GM19238 (cell line): ENCODE data around the gene CALHM3.

Experiments
- DNase-seq: peaks from one replicate; pipeline ENCODE4 v3.0.0; 2011; ENCODE audit warnings: low spot score; ENCODE audit not compliant: insufficient read length

CALHM3 gene

DNA sequence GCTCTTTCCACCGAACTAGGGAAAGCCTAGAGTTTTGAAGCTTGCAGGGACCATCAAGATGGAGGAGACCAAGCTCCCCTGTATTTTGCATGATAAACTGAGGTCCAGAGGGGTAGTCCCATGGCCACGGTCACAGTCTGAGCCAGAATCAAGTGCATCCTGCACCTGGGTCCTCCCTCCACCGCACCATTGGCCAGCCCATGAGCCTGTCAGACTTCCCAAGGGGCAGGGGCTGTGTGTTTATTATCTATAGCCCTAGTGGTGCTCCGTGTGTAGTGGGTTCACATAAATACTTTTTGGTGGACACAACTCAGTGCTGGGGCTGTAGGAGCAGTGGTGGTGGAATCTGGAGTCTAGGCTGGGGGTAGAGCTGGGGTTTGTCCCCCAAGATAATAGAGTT is 3.6 kb downstream of the CALHM3 start:
- DNase-seq = no peak

DNA sequence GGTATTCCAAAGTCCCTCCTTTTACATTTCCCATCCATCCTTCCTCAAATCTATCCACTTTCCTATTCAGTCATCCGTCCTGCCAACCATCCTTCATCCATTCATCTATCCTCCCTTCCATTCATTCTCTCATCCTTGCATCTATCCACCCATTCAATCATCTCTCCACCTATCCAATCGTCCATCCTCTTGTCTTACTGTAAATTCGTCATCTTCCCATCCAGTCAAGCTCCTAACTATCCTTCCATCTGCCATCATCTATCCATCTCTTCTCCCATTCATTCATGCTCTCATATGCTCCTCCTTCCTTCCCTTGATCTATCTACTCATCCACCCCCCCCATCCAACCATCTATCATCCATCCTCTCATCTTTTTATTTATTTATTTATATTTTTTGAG is 5.0 kb downstream of the CALHM3 start:
- no peak for DNase-seq

DNA sequence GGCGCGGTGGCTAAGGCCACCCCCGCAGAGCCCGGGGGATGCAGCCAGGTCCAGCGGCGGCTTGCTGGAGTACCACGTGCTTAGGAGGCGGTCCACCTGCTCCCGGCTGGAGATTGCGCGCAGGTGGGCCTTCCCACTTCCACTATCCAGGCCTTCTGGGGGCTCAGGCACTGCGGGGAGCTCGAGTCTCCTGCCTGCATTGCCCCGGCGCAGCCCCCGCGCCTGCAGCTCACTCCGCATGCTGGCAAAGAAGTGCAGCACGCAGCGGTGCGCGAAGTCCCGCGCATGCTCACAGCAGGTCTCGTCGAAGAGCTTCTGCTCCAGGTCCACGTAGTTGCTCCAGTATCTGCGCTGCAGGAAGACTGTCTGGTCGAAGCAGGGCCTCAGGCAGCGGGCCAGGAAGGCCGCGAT is 5.8 kb downstream of the CALHM3 start:
- no peak for DNase-seq

DNA sequence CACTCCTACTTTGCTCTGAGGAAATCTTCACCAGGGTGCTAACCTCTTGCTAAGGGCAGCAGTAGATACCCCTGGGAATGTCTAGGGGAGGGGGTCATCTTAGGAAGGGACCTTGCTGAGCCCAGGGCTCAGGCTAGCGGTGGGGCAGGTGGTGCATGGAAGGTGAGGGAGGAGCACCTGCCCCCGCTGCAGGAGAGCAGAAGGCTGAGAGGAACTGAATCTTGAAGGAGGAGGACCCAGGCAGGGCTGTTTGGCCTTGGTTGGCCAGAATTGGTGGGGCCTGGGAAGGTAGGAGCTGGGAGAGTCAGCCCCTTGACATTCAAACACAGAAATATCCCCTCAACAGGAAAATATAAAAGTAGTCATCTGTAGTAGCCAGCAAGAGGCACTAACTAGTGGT is 7.0 kb downstream of the CALHM3 start:
- DNase-seq = peak; percentile 50

DNA sequence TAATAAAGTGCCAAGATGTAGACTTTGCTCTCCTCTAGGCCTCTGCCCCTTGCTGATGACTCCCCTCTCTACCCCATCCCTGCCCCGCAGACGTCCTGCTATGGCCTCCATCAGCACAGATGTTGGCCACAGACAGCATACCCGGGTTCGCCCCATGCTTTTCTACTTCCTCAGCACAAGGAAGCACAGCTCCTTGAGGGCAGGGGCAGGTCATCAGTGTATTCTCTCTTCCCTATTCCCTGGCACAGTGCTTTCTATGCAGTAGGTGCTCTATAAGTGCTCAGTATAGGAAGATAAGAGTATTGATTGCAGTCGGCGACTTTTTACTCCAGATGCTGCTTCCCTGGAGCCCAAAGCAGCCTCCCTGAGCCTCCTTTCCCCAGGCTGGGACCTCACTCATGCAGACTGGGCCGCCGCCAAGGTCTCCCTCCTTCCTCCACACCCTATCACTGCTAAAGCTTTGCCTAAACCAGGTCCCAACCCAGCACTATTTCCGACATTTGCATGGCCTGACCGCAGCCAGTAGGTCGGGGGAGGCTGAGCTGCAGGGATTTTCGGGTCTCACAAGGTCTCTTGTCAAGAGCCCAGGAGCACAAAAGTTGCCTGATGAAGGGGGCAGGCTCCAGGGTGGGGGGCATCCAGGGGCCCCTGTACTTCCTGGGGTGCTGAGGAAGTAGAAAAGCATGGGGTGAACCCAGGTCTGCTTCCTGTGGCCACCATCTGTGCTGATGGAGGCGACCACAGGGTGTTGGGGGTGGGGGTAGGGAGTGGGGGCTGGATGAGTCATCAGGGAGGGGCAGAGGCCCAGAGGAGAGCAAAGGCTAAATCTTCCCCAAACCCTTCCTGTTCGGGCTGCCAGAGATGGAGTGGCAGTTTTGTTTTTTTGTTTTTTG is 8.0 kb downstream of the CALHM3 start:
- DNase-seq = peak; percentile 87

DNA sequence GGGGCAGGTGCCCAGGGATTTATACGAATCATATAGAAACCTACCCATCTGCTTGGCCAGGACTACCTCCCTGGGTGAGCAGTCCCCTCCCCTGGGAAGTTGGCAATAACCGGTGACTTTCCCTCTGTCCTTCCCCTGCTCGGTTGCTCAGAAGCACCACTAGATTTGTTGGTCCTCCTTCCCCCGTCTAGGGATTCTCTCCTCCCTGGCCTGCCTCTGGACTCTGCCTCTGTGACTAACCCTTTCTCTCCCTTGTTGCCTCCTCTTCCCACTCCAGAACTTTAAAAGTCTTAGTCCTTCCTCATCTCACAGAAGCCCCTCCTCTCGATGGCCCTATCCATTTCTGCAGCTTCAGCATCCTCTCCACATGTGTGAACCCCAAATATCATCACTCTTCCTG is 9.8 kb downstream of the CALHM3 start:
- DNase-seq = no peak

DNA sequence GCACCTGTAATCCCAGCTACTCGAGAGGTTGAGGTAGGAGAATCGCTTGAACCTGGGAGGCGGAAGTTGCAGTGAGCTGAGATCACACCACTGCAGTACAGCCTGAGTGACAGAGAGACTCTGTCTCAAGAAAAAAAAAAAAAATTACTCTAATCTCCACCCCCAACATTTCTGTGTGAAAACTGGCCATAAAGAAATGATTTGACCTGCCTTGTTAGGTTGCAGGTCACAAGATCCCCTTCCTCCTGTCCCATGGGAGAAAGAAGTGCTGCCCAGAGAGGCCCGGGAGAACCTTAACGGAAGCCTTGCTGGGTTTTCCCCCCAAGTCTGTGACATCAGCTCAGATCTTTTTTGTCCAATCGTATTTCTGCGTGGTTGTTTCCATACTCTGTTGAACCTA is 11.6 kb downstream of the CALHM3 start:
- no peak for DNase-seq

DNA sequence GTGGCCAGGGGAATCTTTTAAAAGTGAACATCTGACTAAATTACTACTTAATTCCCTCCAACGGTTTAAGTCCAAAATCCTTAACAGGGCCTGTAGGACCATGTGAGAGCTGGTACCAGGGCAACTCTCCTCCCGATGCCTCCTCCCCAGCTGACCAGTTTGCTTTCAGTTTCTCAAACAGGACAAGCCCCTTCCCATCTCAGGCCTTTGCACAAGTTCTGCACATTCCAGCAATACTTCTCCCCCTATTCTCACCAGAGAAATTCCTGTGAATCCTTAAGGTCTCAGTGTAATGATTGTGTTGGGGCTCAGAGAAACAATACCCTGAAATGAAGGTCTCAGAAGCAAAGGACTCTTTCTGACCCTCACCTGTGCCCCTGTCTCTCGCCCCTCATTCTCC is 12.3 kb downstream of the CALHM3 start:
- DNase-seq = no peak

DNA sequence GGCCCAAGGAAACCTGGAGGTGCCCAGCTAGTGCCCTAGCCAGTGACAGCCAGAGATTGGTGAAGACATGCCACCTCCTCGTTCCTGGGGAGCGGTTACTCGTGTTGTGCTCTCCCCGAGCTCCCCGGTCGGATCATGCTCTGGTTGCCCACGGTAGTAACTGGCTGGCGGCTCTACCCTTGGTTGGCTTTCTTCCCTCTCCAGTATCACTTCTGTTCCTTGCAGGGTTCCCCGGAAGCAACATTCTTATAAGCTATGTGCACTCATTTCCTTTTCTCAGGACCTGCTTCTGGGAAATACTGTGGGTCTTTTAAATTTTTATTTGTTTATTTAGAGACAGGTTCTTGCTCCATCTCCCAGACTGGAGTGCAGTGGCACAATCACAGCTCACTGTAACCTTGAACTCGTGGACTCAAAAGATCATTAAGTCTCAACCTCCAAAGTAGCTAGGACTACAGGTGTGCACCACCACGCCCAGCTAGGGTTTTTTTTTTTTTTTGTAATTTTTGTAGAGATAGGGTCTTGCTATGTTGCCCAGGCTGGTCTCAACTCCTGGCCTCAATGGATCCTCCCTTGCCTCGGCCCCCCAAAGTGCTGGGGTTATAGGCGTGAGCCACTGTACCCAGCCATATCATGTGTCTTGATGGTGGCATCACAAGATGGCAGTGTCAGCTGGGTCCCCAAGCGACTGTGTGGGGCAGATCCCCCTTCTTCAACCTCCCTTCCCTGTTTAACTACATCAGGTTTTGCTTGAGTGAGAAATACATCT is 13.4 kb downstream of the CALHM3 start:
- DNase-seq = no peak

DNA sequence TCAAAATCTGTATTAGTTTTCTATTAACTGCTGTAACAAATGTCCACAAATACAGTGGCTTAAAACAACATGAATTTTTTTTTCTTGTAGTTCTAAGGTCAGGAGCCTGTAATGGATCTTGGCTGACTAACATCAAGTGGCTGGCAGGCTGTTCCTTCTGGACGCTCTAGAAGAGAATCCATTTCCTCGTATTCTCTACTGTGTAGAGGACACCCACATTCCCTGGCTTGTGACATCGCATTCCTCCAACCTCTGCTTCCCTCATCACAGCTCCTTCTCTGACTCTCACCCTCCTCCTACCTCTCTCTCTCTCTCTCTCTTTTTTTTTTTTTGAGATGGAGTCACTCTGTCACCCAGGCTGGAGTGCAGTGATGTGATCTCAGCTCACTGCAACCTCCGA is 15.5 kb downstream of the CALHM3 start:
- DNase-seq = no peak

DNA sequence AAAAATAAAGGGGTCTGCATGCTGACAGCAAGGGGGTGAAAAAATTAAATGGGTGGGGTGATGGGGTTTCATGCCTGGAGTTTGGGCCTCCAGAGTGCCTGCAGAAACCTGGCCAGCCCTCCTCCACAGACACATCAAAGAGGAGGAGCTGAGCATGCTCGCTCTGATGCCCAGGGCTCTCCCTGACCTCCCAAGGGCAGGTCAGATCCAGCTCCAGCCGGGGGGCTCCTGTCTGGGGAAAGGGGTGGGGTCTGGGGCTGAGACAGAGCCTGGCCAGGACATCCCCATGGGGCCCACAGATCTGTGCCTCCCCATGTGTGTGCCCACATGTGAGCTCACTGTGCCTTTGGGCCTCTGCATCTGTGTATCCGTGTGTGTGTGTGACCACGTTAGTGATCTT is 19.4 kb downstream of the CALHM3 start:
- no peak for DNase-seq

DNA sequence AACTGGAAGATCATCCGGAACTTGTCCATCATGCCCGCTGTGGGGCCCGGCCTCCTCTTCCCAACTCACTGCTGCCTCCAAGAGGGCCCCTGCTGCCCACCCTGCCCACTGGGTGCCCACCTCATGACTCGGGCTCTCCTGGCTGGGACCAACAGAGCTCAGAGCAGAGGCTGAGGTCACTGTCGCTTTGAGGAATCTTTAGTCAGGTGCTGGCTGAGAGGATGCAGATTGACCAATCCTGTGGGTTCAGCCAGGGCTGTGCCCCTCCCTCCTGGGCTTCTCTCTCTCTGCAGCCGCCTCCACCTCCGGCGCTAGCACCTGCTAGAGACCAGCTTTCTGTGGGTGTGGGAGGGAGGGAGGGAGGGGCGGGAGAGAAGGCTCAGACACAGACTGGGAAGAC is 20.3 kb downstream of the CALHM3 start, which contains the start of gene CALHM1:
CALHM1 (minus strand) TSS at position 181 of the 400 bp plus-strand sequence; CDS start at position 32, 149 bp downstream.
- peak; percentile 69 for DNase-seq

DNA sequence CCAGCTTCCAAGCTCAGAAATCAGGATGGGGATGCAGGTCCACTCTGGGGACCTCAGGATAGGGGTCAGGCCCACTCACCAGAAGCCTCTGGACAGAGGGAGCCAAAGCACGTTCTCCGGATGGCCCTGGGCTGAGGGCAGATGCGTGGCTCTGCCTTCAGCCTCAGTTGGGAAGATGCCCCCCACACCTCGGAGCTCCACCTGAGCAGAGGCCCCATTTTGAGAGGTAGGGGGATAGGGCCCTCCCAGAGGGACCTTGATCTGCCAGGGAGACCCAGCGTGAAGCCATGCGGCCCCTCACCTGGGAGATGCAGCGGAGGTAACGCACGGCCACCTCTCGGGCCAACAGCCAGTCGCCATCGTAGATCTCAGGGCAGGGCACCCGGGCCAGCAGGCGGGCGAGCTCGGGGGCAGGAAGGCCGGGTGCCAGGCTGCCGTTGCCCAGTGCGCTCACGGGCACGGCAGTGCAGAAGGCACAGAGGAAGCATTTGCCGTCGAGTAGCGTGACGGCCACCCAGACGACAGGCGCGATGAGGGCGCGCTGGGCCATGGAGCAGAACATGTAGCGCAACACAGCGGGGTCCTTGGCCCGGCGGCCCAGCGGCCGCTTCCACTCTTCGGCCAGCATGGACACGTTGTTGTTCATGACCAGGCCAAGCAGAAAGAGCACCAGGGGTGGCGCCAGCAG is 21.0 kb downstream of the CALHM3 start:
- DNase-seq = no peak

DNA sequence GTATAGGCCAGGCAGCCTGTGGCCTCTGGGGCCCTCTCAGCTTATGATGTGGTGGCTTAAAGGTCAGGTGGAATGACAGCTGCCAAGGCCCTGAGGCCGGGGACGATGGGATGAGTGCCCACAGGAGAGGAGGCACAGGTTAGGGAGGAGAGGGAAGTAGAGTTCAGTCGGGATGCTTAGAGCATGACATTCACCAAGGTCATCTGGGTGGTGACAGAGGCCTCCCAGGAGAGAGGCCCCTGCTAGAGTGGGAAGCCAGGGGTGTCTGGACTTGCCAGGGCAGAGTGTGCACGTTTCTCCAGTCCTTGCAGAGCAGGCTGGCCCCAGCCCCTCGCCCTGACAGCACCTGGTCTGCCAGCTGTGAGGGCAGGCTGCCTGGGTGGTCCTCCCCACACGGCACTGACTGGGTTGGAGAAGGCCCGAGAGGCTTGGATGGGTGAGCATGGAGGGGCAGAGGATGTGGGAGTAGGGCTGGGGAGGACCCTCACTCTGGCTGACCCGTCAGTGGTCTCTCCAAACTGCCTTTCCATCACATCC is 21.8 kb downstream of the CALHM3 start:
- no peak for DNase-seq

DNA sequence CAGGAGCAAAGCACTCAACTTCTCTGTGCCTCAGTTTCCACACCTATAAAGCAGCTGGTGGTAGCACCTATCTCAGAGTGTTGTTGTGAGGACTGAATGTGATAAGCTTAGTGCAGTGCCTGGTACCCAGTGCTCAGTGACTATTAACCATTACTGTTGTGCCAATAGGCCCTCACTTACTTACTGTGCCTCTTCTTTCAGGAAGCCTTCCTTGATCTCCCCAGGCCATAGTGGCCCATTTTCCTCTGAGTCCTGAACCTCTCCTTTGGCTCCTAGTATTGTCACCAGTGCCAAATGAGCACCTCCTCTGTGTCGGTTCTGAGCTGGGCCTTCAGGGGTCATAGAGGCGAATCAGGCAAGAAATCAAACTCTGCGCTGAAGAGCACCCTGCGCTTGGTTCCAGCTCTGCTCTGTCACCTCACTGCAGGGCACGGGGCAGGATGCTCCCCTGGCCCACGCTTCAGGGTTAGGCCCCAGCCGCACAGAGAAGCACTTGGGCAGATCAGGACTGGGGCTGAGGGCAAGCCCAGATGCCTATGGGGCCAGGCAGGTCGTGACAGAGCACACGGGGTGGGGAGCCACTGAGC is 22.9 kb downstream of the CALHM3 start:
- DNase-seq = no peak

DNA sequence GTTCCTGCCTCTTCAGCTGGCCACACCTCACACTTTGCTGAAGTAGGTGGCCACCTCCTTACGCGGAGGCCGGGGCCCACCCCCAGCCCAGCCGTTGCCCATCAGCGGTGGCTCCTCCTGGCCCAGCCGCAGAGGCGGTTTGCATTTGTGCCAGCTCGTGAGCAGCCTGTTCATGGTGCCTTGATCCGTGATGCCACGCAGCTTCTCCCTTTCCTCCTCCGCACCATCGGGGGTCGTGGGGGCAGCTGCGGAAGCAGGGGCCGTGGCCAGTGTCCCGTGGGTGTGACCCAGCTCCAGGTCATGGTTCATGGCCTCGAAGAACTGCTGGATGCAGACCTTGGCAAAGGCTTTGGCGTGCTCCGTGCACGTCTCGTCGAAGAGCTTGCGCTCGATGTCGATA is 23.8 kb downstream of the CALHM3 start:
- no peak for DNase-seq

DNA sequence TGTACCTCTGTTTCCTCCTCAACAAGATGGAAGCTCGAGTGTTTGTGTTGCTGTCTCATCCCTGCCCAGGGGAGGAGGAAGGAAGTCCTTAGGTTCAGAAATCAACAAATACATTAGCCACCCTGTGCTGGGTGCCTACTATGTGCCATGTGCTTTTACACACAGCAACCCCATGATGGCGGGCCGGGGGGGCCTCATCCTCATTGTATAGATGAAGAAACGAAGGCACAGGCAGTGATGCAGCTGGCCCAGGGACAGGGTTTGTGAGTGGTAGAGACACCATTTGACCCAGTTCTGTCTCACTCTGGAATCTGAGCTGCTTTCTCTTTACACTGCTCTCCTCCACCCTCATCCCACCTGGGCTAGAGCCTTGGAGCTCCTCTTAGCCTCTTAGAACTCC is 25.0 kb downstream of the CALHM3 start:
- DNase-seq = no peak

DNA sequence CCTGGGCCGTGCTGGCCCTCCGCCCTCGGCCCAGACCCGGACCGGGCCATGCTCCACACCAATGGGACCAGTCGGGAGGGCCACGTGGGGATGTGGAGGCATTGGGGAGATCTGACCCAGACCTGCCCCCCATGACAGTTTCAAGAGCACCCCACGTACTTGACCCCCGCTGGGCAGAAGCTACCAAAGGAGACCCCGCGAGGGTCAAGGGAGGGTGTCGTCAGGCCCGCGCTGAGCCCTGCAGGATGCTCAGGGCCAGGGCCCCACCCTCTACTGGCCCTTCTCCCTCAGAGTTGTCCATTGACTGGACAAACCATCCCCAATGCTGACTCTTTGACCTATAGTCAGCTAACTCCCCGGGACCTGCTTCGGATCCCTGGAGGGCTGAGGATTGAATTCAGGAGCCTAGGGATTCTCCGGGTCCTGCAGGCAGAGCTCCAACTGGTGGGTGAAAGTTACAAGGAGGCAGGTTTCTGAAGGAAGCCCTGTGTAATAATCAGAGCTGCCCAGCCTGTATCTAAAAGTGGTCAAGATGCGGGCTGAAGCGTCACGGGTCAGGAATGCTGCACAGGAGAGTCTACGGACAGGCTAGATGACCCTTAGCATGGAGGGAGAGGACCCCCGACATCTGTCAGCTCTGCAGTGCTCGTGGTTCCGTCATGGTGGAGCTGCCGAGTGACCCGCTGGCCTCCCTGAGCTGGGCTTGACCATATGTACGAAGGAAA is 26.4 kb downstream of the CALHM3 start:
- no peak for DNase-seq

DNA sequence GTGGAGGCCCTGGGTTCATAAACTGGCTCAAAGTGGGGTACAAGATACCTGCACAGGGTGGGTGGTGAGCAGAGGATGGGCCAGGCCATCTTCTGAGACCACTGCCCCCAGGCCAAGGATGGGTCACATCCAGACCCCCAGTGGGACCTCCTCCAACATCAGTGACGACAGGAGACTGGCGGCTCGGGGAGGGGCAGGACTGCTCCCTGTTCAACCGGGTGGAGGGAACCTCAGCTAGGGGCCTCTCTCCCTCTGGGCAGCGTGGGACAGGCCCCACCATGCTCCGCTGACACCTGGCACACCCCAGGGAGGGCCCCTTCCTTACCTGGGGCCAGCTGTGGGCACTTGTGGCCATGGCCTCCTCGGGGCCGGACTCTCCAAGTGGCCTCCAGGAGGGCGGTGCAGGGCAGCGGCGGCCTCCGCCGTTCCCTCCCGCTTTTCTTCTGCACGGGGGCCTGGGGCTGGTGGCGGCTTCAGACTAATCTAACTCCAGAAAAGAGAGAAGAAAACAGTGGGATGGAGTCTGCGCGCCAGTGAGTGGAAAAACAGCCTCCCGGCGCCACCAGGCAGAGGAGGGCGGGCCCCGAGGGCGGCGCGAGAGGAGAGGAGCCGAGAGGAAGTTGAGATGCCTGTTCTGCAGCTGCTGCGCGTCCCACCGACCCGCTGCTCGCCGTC is 27.1 kb downstream of the CALHM3 start, which contains the start of gene CALHM2:
CALHM2 (minus strand) TSS at position 540 of the 675 bp plus-strand sequence. CDS start 2,429 bp downstream, outside the sequence.
- peak; percentile 90 for DNase-seq
